Lower lobe of right lung (tissue), 2 donors: ENCODE results near the gene SCMH1. TPM values are rescaled to one million over a fixed set of nuclear protein-coding genes. Genes with fewer than 3 reads are reported as not detected.
"Not testable (repeated sequence)": the region's sequence is repeated elsewhere in the genome, so short reads cannot be mapped to it uniquely, and the experiment has no call there.

Source experiments
- ATAC-seq, 2 donors: fragments of 200-7000 bp; cut with Tn5 transposase; one replicate each; pipeline ENCODE4 v1.9.1; 2020 to 2022; ENCODE audit warnings: mild to moderate bottlenecking in 2 of 2, moderate library complexity in 2 of 2
- DNase-seq: peaks from one replicate; pipeline ENCODE4 v3.0.0-alpha.2; 2020
- H3K27ac ChIP-seq: fragments of 200-600 bp; one replicate; pipeline ENCODE4 v1.8.0; 2022
- H3K27me3 ChIP-seq: fragments of 200-600 bp; one replicate; pipeline ENCODE4 v1.8.0; 2022; ENCODE audit warnings: low read depth
- H3K36me3 ChIP-seq: fragments of 200-600 bp; one replicate; pipeline ENCODE4 v1.8.0; 2022; ENCODE audit warnings: mild to moderate bottlenecking
- H3K4me1 ChIP-seq: fragments of 200-600 bp; one replicate; pipeline ENCODE4 v1.8.0; 2022
- H3K4me3 ChIP-seq: fragments of 200-600 bp; one replicate; pipeline ENCODE4 v1.8.0; 2022; ENCODE audit warnings: mild to moderate bottlenecking
- H3K9me3 ChIP-seq: fragments of 200-600 bp; one replicate; pipeline ENCODE4 v1.8.0; 2022
- intact Hi-C: fragments of 100-400 bp; cut with DNase I; formaldehyde crosslinking; loops from one replicate; pipeline ENCODE4 v1.11.0; 2022
- total RNA-seq: library from RNA; stranded (reverse); fragmentation: NEBNext Ultra II Directional; extraction: Animal tissue kit (Norgen Biotek cat#: 25700); gene quantifications from one replicate; pipeline ENCODE4 v1.2.1, GENCODE V29; 2021
- TF ChIP-seq, protein P1 (sequence below): fragments of 200-600 bp; IDR thresholded peaks from one replicate; pipeline ENCODE4 v1.8.0; 2022; ENCODE audit warnings: antibody characterized with exemption, mild to moderate bottlenecking
- donor health status: DM: no; HTN: yes; CAD: no; lungs with severe emphysema.

SCMH1 gene
- total RNA-seq, 1 donor from 2014 or later = 30.0 TPM

DNA sequence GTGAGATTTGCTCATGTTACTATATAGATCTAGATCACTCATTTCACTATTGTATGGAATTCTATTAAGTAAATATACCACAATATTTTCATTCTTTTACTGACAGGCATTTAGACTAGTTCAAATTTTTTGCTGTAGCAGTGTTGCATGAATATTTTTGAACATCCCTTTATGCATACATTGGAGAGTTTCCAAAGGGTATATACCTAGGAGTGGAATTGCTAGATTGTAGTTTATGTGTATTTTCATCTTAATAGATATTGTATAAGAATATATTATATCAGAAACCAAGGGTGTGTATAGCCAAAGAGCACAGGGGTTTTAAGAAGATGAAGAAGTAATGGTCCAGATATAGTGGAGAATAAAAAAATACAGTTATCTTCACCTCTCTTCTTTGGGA, 6.2 kb downstream of the SCMH1 start:
- Histone ChIP-seq H3K27ac (no peak overlapping the region), H3K4me3 (no peak overlapping the region), H3K9me3 (no peaks in the 10 kb centered on the region), H3K4me1 (peaks cover 25% of the 10 kb centered on the region), H3K27me3 (no peaks in the 10 kb centered on the region), H3K36me3 (no peaks in the 10 kb centered on the region)
- DNase-seq (no peak), ATAC-seq (no peak)
- TF ChIP-seq, protein P1, sequence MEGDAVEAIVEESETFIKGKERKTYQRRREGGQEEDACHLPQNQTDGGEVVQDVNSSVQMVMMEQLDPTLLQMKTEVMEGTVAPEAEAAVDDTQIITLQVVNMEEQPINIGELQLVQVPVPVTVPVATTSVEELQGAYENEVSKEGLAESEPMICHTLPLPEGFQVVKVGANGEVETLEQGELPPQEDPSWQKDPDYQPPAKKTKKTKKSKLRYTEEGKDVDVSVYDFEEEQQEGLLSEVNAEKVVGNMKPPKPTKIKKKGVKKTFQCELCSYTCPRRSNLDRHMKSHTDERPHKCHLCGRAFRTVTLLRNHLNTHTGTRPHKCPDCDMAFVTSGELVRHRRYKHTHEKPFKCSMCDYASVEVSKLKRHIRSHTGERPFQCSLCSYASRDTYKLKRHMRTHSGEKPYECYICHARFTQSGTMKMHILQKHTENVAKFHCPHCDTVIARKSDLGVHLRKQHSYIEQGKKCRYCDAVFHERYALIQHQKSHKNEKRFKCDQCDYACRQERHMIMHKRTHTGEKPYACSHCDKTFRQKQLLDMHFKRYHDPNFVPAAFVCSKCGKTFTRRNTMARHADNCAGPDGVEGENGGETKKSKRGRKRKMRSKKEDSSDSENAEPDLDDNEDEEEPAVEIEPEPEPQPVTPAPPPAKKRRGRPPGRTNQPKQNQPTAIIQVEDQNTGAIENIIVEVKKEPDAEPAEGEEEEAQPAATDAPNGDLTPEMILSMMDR = no peak
- intact Hi-C loops = no loop called here

DNA sequence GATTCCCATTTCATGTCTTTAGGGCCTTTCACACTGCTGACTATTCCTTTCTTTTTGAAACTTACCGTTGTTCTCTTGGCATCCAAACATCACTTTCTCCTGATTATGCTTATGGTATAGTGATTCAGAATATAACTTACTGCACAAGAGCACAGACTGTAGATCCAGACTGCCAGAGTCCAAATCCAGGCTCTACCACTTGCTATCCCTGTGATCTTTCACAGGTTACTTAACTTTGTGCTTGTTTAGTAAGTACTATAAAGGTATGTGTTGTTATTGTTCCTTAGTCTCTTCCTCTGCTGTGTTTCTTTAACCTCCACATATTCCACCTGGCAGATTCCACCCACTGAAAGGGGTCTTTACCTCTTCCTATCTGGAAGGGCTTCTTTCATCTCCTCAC, 8.4 kb downstream of the SCMH1 start:
- Histone ChIP-seq H3K27ac (no peak overlapping the region), H3K4me1 (peaks cover 12% of the 10 kb centered on the region), H3K9me3 (no peaks in the 10 kb centered on the region), H3K27me3 (no peaks in the 10 kb centered on the region), H3K36me3 (no peaks in the 10 kb centered on the region), H3K4me3 (no peak overlapping the region)
- no peak for DNase-seq
- intact Hi-C loops = no loop called here
- no peak for ATAC-seq
- TF ChIP-seq, protein P1 = no peak

- ATAC-seq (no peak), DNase-seq (no peak)
- TF ChIP-seq, protein P1 = no peak
- no peaks in the 10 kb centered on the region for H3K36me3 ChIP-seq
- no peaks in the 10 kb centered on the region for H3K9me3 ChIP-seq
- no peaks in the 10 kb centered on the region for H3K4me1 ChIP-seq
- no peak overlapping the region for H3K27ac ChIP-seq
- no peaks in the 10 kb centered on the region for H3K27me3 ChIP-seq
- intact Hi-C loops = no loop called here
- no peak overlapping the region for H3K4me3 ChIP-seq
These were observed 9.8 kb downstream of the SCMH1 start for GRCh38 chr1:41232305-41232704.

DNA sequence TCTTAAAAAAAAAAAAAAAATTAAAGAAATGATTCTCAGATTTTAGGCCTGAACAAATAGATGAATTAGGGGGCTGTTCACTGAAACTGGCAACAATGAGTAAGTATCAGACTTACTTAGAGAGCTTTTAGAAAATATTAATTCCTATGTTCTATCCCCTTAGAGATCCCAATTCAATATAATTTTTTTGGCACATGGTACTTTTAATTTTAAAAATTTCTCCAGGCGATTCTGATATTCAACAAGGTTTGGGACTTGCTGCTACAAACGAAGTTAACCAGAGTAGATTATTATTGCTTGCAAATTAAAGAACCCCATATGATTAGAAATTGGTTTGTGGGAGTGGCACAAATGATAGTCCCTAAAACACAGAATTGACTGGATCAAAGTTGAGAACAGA, 11.4 kb downstream of the SCMH1 start:
- intact Hi-C loops = no loop called here
- Histone ChIP-seq H3K9me3 (no peaks in the 10 kb centered on the region), H3K36me3 (no peaks in the 10 kb centered on the region), H3K4me1 (no peaks in the 10 kb centered on the region), H3K27me3 (no peaks in the 10 kb centered on the region), H3K4me3 (no peak overlapping the region), H3K27ac (no peak overlapping the region)
- ATAC-seq = no peak
- no peak for DNase-seq
- TF ChIP-seq, protein P1 = no peak

- intact Hi-C loops, H3K4me1 ChIP-seq, H3K36me3 ChIP-seq, ATAC-seq, H3K27ac ChIP-seq, H3K9me3 ChIP-seq, H3K27me3 ChIP-seq, H3K4me3 ChIP-seq, DNase-seq: not testable (repeated sequence)
These were observed 12.9 kb downstream of the SCMH1 start for GRCh38 chr1:41229219-41229618.

DNA sequence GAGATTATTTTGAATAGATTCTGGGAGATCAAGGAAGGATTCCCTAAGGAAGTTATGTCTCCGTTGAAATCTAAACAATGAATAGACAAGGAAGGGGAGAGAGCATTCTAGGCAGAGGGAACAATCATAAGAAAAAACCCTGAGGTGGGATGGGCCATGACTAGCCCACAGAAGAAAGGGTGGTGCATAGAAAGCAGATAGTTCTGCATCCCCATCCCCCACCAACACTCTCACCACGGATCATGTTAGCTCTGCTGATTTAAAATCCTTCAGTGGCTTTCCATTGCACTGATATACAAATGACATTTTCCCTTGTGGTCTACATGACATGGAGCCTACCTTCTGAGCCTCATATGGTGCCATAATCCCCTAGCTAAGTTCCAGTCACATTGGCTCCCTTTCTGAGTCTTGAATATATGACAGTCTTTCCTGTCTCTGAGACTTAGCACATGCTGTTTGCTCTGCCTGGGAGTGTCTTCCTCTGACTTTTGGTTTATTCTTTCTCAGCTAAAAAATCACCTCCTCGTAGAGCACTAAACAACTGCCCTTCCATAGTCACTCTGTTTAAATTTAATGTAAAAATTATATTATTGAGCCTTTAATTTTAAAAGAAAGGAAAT, 15.2 kb downstream of the SCMH1 start:
- Histone ChIP-seq H3K9me3 (no peaks in the 10 kb centered on the region), H3K27ac (no peak overlapping the region), H3K36me3 (no peaks in the 10 kb centered on the region), H3K4me1 (peaks cover 8% of the 10 kb centered on the region), H3K4me3 (no peak overlapping the region), H3K27me3 (no peaks in the 10 kb centered on the region)
- intact Hi-C loops = no loop called here
- no peak for ATAC-seq
- no peak for DNase-seq
- TF ChIP-seq, protein P1 = no peak
